ENCODE measurements around the gene DLGAP1. TPM values are rescaled to one million over a fixed set of nuclear protein-coding genes. Genes with fewer than 3 reads are reported as not detected.

DLGAP1 gene
- total RNA-seq, 1 experiment from 2014 or later = 23.2 TPM

DNA sequence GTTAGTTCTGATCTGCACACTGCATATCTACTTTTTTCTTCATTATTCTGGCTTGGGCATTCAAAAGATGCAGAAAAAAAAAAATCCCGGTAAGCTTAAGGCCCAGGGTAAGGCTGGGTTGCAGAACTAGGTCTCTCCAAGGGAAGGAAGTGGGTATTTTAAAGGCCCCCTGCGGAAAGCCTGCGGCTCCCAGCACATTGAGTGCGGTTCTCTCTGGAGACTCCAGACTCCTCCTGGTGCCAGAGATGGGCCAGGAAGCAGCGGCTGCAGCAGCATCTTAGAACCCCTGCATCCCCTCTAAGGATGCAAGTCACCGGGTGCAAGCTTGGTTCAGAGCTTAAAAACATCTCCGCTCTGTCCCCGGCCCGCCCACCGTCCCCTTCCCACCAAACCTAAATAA lies 955.6 kb downstream of the DLGAP1 start:
- no peaks in the 10 kb centered on the region for H3K36me3 Mint-ChIP-seq (ENCODE audit: insufficient read depth in 1 of 3, low read depth in 3 of 3)
- TF ChIP-seq, protein P1, sequence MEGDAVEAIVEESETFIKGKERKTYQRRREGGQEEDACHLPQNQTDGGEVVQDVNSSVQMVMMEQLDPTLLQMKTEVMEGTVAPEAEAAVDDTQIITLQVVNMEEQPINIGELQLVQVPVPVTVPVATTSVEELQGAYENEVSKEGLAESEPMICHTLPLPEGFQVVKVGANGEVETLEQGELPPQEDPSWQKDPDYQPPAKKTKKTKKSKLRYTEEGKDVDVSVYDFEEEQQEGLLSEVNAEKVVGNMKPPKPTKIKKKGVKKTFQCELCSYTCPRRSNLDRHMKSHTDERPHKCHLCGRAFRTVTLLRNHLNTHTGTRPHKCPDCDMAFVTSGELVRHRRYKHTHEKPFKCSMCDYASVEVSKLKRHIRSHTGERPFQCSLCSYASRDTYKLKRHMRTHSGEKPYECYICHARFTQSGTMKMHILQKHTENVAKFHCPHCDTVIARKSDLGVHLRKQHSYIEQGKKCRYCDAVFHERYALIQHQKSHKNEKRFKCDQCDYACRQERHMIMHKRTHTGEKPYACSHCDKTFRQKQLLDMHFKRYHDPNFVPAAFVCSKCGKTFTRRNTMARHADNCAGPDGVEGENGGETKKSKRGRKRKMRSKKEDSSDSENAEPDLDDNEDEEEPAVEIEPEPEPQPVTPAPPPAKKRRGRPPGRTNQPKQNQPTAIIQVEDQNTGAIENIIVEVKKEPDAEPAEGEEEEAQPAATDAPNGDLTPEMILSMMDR (conservative IDR thresholded peaks at IDR 0.05) = 0 out of 3 replicates have a peak, but pooled peaks have one; percentile 19
- H3K4me1 Mint-ChIP-seq = peaks cover 25 to 28% of the 10 kb centered on the region in 2 experiments
- H3K23me2 ChIP-seq (ENCODE audit: insufficient read length, low read depth, low read length, poor library complexity, severe bottlenecking) = peaks cover 6% of the 10 kb centered on the region
- H3K27me3 Mint-ChIP-seq (ENCODE audit: low read depth) = peaks cover 20% of the 10 kb centered on the region
- H3K27ac Mint-ChIP-seq = no peak overlapping the region; a peak in 1 of 7 replicates
- no CpG with 5 or more reads among the region's 10 CpGs for WGBS (ENCODE audit: extremely low coverage, insufficient read length, low lambda C conversion rate)
- H3K79me1 ChIP-seq (ENCODE audit: insufficient read depth, low read depth, low read length, poor library complexity, severe bottlenecking) = no peaks in the 10 kb centered on the region
- H4K5ac ChIP-seq (ENCODE audit: insufficient read length, low read depth, low read length) = no peak overlapping the region
- H4K20me1 ChIP-seq (ENCODE audit: control insufficient read depth, insufficient read depth, insufficient read length) = no peaks in the 10 kb centered on the region
- H2BK12ac ChIP-seq (ENCODE audit: insufficient read length, low read depth, low read length) = no peak overlapping the region
- no peak overlapping the region for H3K18ac ChIP-seq (ENCODE audit: insufficient read length, low read depth, low read length)
- no peak overlapping the region; the same call in 1 of the 2 replicates for H3K14ac ChIP-seq (ENCODE audit: insufficient read depth, low read length)
- peak overlapping the region; percentile 55 for H3K4me2 ChIP-seq (ENCODE audit: insufficient read depth, insufficient read length, low read length)
- no peak overlapping the region for H3K56ac ChIP-seq (ENCODE audit: insufficient read length, low read depth, low read length)
- no peak overlapping the region for H3K9ac ChIP-seq (ENCODE audit: extremely low read depth, insufficient read length, low read length)
- no peaks in the 10 kb centered on the region; the same call in 1 of the 2 replicates for H3K4me1 ChIP-seq (ENCODE audit: insufficient read depth, low read length)
- peak overlapping the region; percentile 66 to 81 for H3K4me3 Mint-ChIP-seq
- no peak overlapping the region for H2AK5ac ChIP-seq (ENCODE audit: insufficient read length, low read length)
- no peak overlapping the region for H2BK20ac ChIP-seq (ENCODE audit: low read depth, low read length, poor library complexity, severe bottlenecking)
- peak; percentile 64 for DNase-seq
- H3K27me3 ChIP-seq (ENCODE audit: insufficient read depth, low read length) = no peaks in the 10 kb centered on the region; the same call in 1 of the 2 replicates
- no peaks in the 10 kb centered on the region for H3K79me2 ChIP-seq (ENCODE audit: insufficient read depth, low read length)
- no peak overlapping the region for H3T11ph ChIP-seq (ENCODE audit: low read length)
- H2AFZ ChIP-seq (ENCODE audit: low read length) = no peak overlapping the region
- H3K9me3 Mint-ChIP-seq = no peaks in the 10 kb centered on the region
- no peak overlapping the region for H3K27ac ChIP-seq (ENCODE audit: insufficient read length, low read depth, low read length)
- no peak overlapping the region for H3K4ac ChIP-seq (ENCODE audit: low read depth, low read length)
- H4K91ac ChIP-seq (ENCODE audit: insufficient read length, low read depth, low read length) = no peak overlapping the region
- no peak overlapping the region for H2BK15ac ChIP-seq (ENCODE audit: low read depth, low read length)
- H4K8ac ChIP-seq (replicated peaks; ENCODE audit: insufficient read length, low read depth, low read length) = no peak overlapping the region
- no peaks in the 10 kb centered on the region for H3K9me3 ChIP-seq (ENCODE audit: control insufficient read depth, low read depth, low read length)
- no peak overlapping the region for H2BK5ac ChIP-seq (ENCODE audit: insufficient read length, low read length)
- no peak overlapping the region for H3K23ac ChIP-seq (ENCODE audit: insufficient read length, low read depth, low read length)
- H2BK120ac ChIP-seq (ENCODE audit: low read depth, low read length, poor library complexity, severe bottlenecking) = no peak overlapping the region
